Osteoblast (primary cell): ENCODE measurements around the gene SLC22A2. TPM values are rescaled to one million over a fixed set of nuclear protein-coding genes. Genes with fewer than 3 reads are reported as not detected.

ENCODE experiments used
- DNase-seq: peaks from one replicate; pipeline ENCODE4 v3.0.0; 2011; ENCODE audit warnings: low spot score, mixed read lengths; ENCODE audit not compliant: insufficient read length; ENCODE audit errors: missing footprints
- H2AFZ ChIP-seq: 2 replicates; pipeline ENCODE4 v1.6.0; 2011; ENCODE audit warnings: mild to moderate bottlenecking, low read length
- H3K27ac ChIP-seq: 2 replicates; pipeline ENCODE4 v1.5.1; 2011; ENCODE audit warnings: mild to moderate bottlenecking, low read depth, low read length, moderate library complexity
- H3K27me3 ChIP-seq: 2 replicates; pipeline ENCODE4 v1.6.0; 2012; ENCODE audit warnings: mild to moderate bottlenecking, control low read depth, inconsistent platforms, low read length, moderate library complexity; ENCODE audit not compliant: insufficient read depth
- H3K36me3 ChIP-seq: 2 replicates; pipeline ENCODE4 v1.5.1; 2011; ENCODE audit warnings: mild to moderate bottlenecking, low read length, control low read depth, moderate library complexity; ENCODE audit not compliant: insufficient read depth
- H3K4me1 ChIP-seq: 2 replicates; pipeline ENCODE4 v1.5.1; 2011; ENCODE audit warnings: mild to moderate bottlenecking, low read length, control low read depth, moderate library complexity; ENCODE audit not compliant: insufficient read depth
- H3K4me2 ChIP-seq: 2 replicates; pipeline ENCODE4 v1.6.0; 2011; ENCODE audit warnings: mild to moderate bottlenecking, low read length; ENCODE audit not compliant: insufficient read depth
- H3K4me3 ChIP-seq: fragments of 200-600 bp; sonication (generic); 3 replicates; pipeline ENCODE4 v1.5.1; 2012; ENCODE audit warnings: mild to moderate bottlenecking, low read length, inconsistent platforms; ENCODE audit not compliant: insufficient read depth
- H3K79me2 ChIP-seq: 2 replicates; pipeline ENCODE4 v1.6.0; 2012; ENCODE audit warnings: mild to moderate bottlenecking, low read length, control low read depth, inconsistent platforms; ENCODE audit not compliant: insufficient read depth
- H3K9me3 ChIP-seq: 2 replicates; pipeline ENCODE4 v1.5.1; 2011; ENCODE audit warnings: low read depth, low read length, control low read depth
- H4K20me1 ChIP-seq: 2 replicates; pipeline ENCODE4 v1.6.0; 2012; ENCODE audit warnings: mild to moderate bottlenecking, low read length, control low read depth; ENCODE audit not compliant: insufficient read depth
- total RNA-seq: library from RNA; depleted of rRNA; stranded (reverse); fragments of >200 nt; gene quantifications from 2 replicates; pipeline ENCODE4 v1.2.3, GENCODE V29; 2012
- TF ChIP-seq, protein P1 (sequence below): IDR thresholded peaks from 2 replicates; pipeline ENCODE4 v1.5.1; 2011; ENCODE audit warnings: mild to moderate bottlenecking, low read depth, low read length, moderate library complexity; ENCODE audit errors: extremely low read depth

Gene SLC22A2
- total RNA-seq, 1 donor, result under 0.01 TPM

DNA sequence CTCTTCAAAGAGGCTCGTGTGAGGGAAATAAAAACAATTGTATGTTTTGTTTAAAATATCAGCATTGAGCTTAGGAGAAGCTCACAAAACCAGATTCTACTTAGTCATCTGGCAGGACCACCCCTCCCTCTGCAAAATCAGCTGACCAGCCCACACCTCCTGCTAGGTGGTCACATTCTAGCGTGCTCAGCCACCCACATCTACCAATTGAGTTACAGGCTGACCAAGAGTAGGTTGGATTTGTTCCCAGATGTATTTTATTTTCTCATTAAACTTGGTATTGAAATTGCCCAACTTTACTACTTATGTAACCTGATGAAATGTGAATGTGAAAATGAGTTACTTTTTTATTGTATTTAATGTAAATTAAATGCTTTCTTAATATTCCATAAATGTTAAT is 56.2 kb downstream of the SLC22A2 start:
- Histone ChIP-seq H3K4me1 (peaks cover 17% of the 10 kb centered on the region), H3K27me3 (no peaks in the 10 kb centered on the region), H3K27ac (no peak overlapping the region), H2AFZ (no peak overlapping the region), H3K4me2 (no peak overlapping the region), H3K9me3 (no peaks in the 10 kb centered on the region), H3K4me3 (no peak overlapping the region), H3K36me3 (no peaks in the 10 kb centered on the region), H4K20me1 (no peaks in the 10 kb centered on the region), H3K79me2 (no peaks in the 10 kb centered on the region)
- DNase-seq, result no peak
- TF ChIP-seq, protein P1, sequence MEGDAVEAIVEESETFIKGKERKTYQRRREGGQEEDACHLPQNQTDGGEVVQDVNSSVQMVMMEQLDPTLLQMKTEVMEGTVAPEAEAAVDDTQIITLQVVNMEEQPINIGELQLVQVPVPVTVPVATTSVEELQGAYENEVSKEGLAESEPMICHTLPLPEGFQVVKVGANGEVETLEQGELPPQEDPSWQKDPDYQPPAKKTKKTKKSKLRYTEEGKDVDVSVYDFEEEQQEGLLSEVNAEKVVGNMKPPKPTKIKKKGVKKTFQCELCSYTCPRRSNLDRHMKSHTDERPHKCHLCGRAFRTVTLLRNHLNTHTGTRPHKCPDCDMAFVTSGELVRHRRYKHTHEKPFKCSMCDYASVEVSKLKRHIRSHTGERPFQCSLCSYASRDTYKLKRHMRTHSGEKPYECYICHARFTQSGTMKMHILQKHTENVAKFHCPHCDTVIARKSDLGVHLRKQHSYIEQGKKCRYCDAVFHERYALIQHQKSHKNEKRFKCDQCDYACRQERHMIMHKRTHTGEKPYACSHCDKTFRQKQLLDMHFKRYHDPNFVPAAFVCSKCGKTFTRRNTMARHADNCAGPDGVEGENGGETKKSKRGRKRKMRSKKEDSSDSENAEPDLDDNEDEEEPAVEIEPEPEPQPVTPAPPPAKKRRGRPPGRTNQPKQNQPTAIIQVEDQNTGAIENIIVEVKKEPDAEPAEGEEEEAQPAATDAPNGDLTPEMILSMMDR, result no peak

DNA sequence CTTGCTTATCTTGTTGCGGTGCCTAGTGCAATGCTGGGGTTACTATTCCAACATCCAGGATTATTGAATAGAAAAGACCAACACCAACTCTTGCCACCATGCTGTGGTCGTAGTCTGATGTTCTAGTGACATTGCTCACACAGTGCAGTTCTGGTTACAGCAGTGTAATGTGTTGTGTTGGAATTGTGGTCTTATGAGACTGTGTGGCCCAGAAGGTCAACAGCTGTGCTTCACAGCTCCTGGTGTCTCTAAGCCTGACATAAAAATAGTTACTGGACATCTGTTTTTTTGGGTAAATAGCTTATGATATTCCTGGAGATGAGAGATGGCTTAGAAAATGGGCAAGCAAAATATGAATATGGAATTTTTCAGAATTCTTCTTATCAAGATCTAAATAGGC is 57.6 kb downstream of the SLC22A2 start:
- H3K36me3 ChIP-seq, result no peaks in the 10 kb centered on the region

GRCh38 chr6:160198606-160199211 is 59.9 kb downstream of the SLC22A2 start:
- no peaks in the 10 kb centered on the region for H4K20me1 ChIP-seq
- H2AFZ ChIP-seq, result peak overlapping the region; percentile 69
- no peaks in the 10 kb centered on the region for H3K9me3 ChIP-seq
- no peaks in the 10 kb centered on the region for H3K79me2 ChIP-seq
- peak; percentile 62 for DNase-seq
- no peak overlapping the region for H3K4me3 ChIP-seq
- peaks cover 17% of the 10 kb centered on the region for H3K4me1 ChIP-seq
- no peaks in the 10 kb centered on the region for H3K27me3 ChIP-seq
- no peak overlapping the region for H3K4me2 ChIP-seq
- no peak overlapping the region for H3K27ac ChIP-seq
- H3K36me3 ChIP-seq, result no peaks in the 10 kb centered on the region
- TF ChIP-seq, protein P1, result no peak

More for the DNA sequence above, 57.6 kb downstream of the SLC22A2 start:
- Histone ChIP-seq H4K20me1 (no peaks in the 10 kb centered on the region), H3K4me1 (peaks cover 17% of the 10 kb centered on the region), H3K9me3 (no peaks in the 10 kb centered on the region), H3K4me2 (no peak overlapping the region), H3K27me3 (no peaks in the 10 kb centered on the region), H3K27ac (no peak overlapping the region), H3K79me2 (no peaks in the 10 kb centered on the region), H2AFZ (no peak overlapping the region), H3K4me3 (no peak overlapping the region)
- DNase-seq, result no peak
- TF ChIP-seq, protein P1, result no peak

- no peak overlapping the region for H3K4me3 ChIP-seq
- no peak overlapping the region for H3K4me2 ChIP-seq
- no peaks in the 10 kb centered on the region for H3K79me2 ChIP-seq
- H3K36me3 ChIP-seq, result no peaks in the 10 kb centered on the region
- no peak overlapping the region for H3K27ac ChIP-seq
- H3K9me3 ChIP-seq, result no peaks in the 10 kb centered on the region
- no peaks in the 10 kb centered on the region for H4K20me1 ChIP-seq
- DNase-seq, result no peak
- no peak overlapping the region for H2AFZ ChIP-seq
- H3K4me1 ChIP-seq, result peaks cover 9% of the 10 kb centered on the region
- TF ChIP-seq, protein P1, result no peak
- H3K27me3 ChIP-seq, result no peaks in the 10 kb centered on the region
Measured at GRCh38 chr6:160197662-160198061, 61.0 kb downstream of the SLC22A2 start.
